PC-9 (cell line): ENCODE results near the gene INTS7.

Source experiments
- CTCF ChIP-seq: fragments of 200-600 bp; sonication (generic); conservative IDR thresholded peaks from 2 replicates; pipeline ENCODE4 v1.6.1; 2017; ENCODE audit warnings: mixed run types, antibody characterized with exemption, mild to moderate bottlenecking, moderate library complexity
- EZH2 ChIP-seq: fragments of 200-600 bp; sonication (generic); IDR thresholded peaks from 2 replicates; pipeline ENCODE4 v1.8.0; 2017; ENCODE audit warnings: antibody characterized with exemption, low read depth

GRCh38 chr1:211991695-211992094, 43.7 kb downstream of the INTS7 start:
- TF ChIP-seq CTCF = no peak
- no peak for TF ChIP-seq EZH2
